GM12878 (cell line): ENCODE results near the gene ARHGEF7. TPM values are rescaled to one million over a fixed set of nuclear protein-coding genes. Genes with fewer than 3 reads are reported as not detected.

Experiments
- ATAC-seq: fragments of 200-7000 bp; cut with Tn5 transposase; 3 replicates; pipeline ENCODE4 v1.9.1; 2020; ENCODE audit warnings: mild to moderate bottlenecking, moderate library complexity
- BruUV-seq: library from RNA; stranded (reverse); fragments of 400-500 nt; replicated peaks from 2 replicates; lab custom pipeline; 2021; lab: Mats Ljungman, UMichigan
- CTCF ChIA-PET: fragments of 300-600 bp; sonication (Branson Sonifier 250); formaldehyde crosslinking; extraction: SDS; loops from one replicate; lab custom pipeline; 2021; ENCODE audit warnings: inconsistent platforms; lab: Yijun Ruan, JAX
- POLR2A ChIA-PET: fragments of 350-600 bp; formaldehyde crosslinking; extraction: SDS; loops from one replicate; lab custom pipeline; 2021; ENCODE audit warnings: inconsistent platforms; lab: Charles Lee
- RAD21 ChIA-PET: fragments of 300-600 bp; sonication (Branson Sonifier 250); formaldehyde crosslinking; loops from one replicate; lab custom pipeline; 2023; ENCODE audit warnings: antibody characterized with exemption; ENCODE audit not compliant: unreplicated experiment; lab: Charles Lee
- SMC1A ChIA-PET: fragments of 300-600 bp; sonication (Branson Sonifier 250); formaldehyde crosslinking; loops from one replicate; lab custom pipeline; 2023; ENCODE audit not compliant: unreplicated experiment, uncharacterized antibody; lab: Charles Lee
- DNase-seq: peaks from one replicate; pipeline ENCODE4 v3.0.0-alpha.2; 2011; ENCODE audit warnings: low read depth, low spot score
- FAIRE-seq: peaks from 3 replicates; lab custom pipeline; 2011; peaks lifted over from hg19 to GRCh38; lab: Jason Lieb, UNC
- H2AFZ ChIP-seq: 2 replicates; pipeline ENCODE4 v1.6.0; 2011; ENCODE audit warnings: low read depth, low read length, control low read depth; ENCODE audit not compliant: control insufficient read depth
- H3K27ac ChIP-seq: 2 replicates; pipeline ENCODE4 v1.5.1; 2011; ENCODE audit warnings: control low read depth; ENCODE audit not compliant: control insufficient read depth, insufficient read depth
- H3K27me3 ChIP-seq, 2 experiments: replicated peaks in 1 of 2; 2 replicates each; pipeline versions ENCODE4 v1.6.0 to v1.6.1; 2011; ENCODE audit warnings: low read length in 1 of 2; ENCODE audit not compliant: control insufficient read depth in 2 of 2, insufficient read depth in 2 of 2
- H3K36me3 ChIP-seq, 2 experiments: 2 replicates each; pipeline ENCODE4 v1.5.1; 2011; ENCODE audit warnings: low read length in 1 of 2; ENCODE audit not compliant: control insufficient read depth in 2 of 2, insufficient read depth in 2 of 2
- H3K4me1 ChIP-seq: 2 replicates; pipeline ENCODE4 v1.6.1; 2011; ENCODE audit warnings: mild to moderate bottlenecking, low read length, moderate library complexity, mixed read lengths; ENCODE audit not compliant: control insufficient read depth, insufficient read depth
- H3K4me2 ChIP-seq: 2 replicates; pipeline ENCODE4 v1.6.0; 2011; ENCODE audit warnings: control low read depth; ENCODE audit not compliant: control insufficient read depth, insufficient read depth
- H3K4me3 ChIP-seq: fragments of 200-600 bp; sonication (generic); 2 replicates; pipeline ENCODE4 v1.5.1; 2016
- H3K79me2 ChIP-seq: 2 replicates; pipeline ENCODE4 v1.6.0; 2011; ENCODE audit warnings: low read length; ENCODE audit not compliant: control insufficient read depth, insufficient read depth
- H3K9ac ChIP-seq: 2 replicates; pipeline ENCODE4 v1.8.0; 2011; ENCODE audit warnings: low read length, control low read depth, mixed read lengths; ENCODE audit not compliant: control insufficient read depth, insufficient read depth
- H3K9me3 ChIP-seq: replicated peaks from 3 replicates; pipeline ENCODE4 v1.5.1; 2011; ENCODE audit warnings: mild to moderate bottlenecking, low read length; ENCODE audit not compliant: control insufficient read depth, insufficient read depth
- H4K20me1 ChIP-seq: 2 replicates; pipeline ENCODE4 v1.6.0; 2011; ENCODE audit not compliant: control insufficient read depth, insufficient read depth
- E2F8 ChIP-seq: fragments of 450-650 bp; IDR thresholded peaks from 2 replicates; pipeline ENCODE4 v1.6.1; 2018; ENCODE audit warnings: mild to moderate bottlenecking, low read depth, moderate library complexity; ENCODE audit not compliant: partially characterized antibody
- GABPA ChIP-seq: IDR thresholded peaks from 2 replicates; pipeline ENCODE4 v1.6.1; 2014; ENCODE audit warnings: antibody characterized with exemption, low read depth, mild to moderate bottlenecking, inconsistent platforms
- MEF2B ChIP-seq: fragments of 450-650 bp; IDR thresholded peaks from 2 replicates; pipeline ENCODE4 v1.6.1; 2018; ENCODE audit warnings: mild to moderate bottlenecking, moderate library complexity; ENCODE audit not compliant: partially characterized antibody, poor library complexity, severe bottlenecking
- MYB ChIP-seq: fragments of 150-350 bp; IDR thresholded peaks from 2 replicates; pipeline ENCODE4 v1.6.1; 2014; ENCODE audit warnings: mild to moderate bottlenecking, low read depth, low read length, borderline replicate concordance
- SMC3 ChIP-seq: IDR thresholded peaks from 2 replicates; pipeline ENCODE4 v1.6.1; 2011; ENCODE audit warnings: low read length, improper control_type of control experiment, borderline replicate concordance
- SP1 ChIP-seq: IDR thresholded peaks from one replicate; pipeline ENCODE4 v1.6.1; 2011; ENCODE audit warnings: low read depth, low read length
- ZBTB11 ChIP-seq: fragments of 450-650 bp; formaldehyde crosslinking; IDR thresholded peaks from 2 replicates; pipeline ENCODE4 v1.5.0; 2022; ENCODE audit warnings: mild to moderate bottlenecking, missing genetic modification characterization
- ZBTB4 ChIP-seq: fragments of 450-650 bp; formaldehyde crosslinking; IDR thresholded peaks from 2 replicates; pipeline ENCODE4 v1.4.0; 2022; ENCODE audit warnings: mild to moderate bottlenecking, moderate library complexity
- ZBTB40 ChIP-seq: fragments of 450-650 bp; IDR thresholded peaks from 2 replicates; pipeline ENCODE4 v1.6.1; 2016; ENCODE audit warnings: mild to moderate bottlenecking, moderate library complexity, borderline replicate concordance
- WGBS: methylation state at CpG from one replicate; pipeline ENCODE4 v1.1.6; 2016; ENCODE audit warnings: low lambda C conversion rate; ENCODE audit not compliant: insufficient replicate concordance, insufficient coverage; ENCODE audit errors: missing lambda C conversion rate; 5-methylcytosine and 5-hydroxymethylcytosine counted together
- in situ Hi-C: fragments of 300-500 bp; cut with MboI; formaldehyde crosslinking; loops from 9 replicates; pipeline ENCODE4 v1.14.3; 2018; ENCODE audit warnings: mixed read lengths
- intact Hi-C: fragments of 100-400 bp; cut with micrococcal nuclease; formaldehyde crosslinking; loops from one replicate; pipeline ENCODE4 v1.14.2; 2022; ENCODE audit not compliant: unreplicated experiment
- polyA plus RNA-seq, 11 experiments: library from polyadenylated mRNA; depleted of rRNA in 4 of 11; unstranded in 6 of 11; stranded (reverse) in 5 of 11; fragments of >200 nt; fragmentation: Nextera tagmentation in 4 of 11; fragmentation: Illumina TruSeq in 1 of 11; extraction: Ambion mirVana in 4 of 11; extraction: Trizol in 1 of 11; gene quantifications; 1 replicate in 1 of 11; 2 replicates in 10 of 11; pipeline versions ENCODE4 v1.2.1 to v1.2.3, GENCODE V29; 2011 to 2016; ENCODE audit warnings: inconsistent platforms in 2 of 11, missing spikeins in 2 of 11, low read depth in 1 of 11
- total RNA-seq, 4 experiments: library from RNA; depleted of rRNA in 3 of 4; stranded (reverse); fragments of >200 nt in 3 of 4; fragmentation: Illumina TruSeq in 1 of 4; extraction: Trizol in 1 of 4; gene quantifications; 2 replicates each; pipeline versions ENCODE4 v1.2.1 to v1.2.3, GENCODE V29; 2013 to 2021

Gene ARHGEF7
- total and polyA plus RNA-seq, 10 of the 15 experiments (the other 5 are each of a cell fraction or from before 2014, with no cell fraction given), result 4.7 to 65.5 (median 36.6) TPM

GRCh38 chr13:111247552-111247951 lies 132.4 kb downstream of the ARHGEF7 start:
- Histone ChIP-seq H3K4me3 (no peak overlapping the region), H3K4me1 (no peaks in the 10 kb centered on the region), H3K9ac (no peak overlapping the region), H3K36me3 (peaks cover 11 to 42% of the 10 kb centered on the region in 2 experiments), H3K79me2 (no peaks in the 10 kb centered on the region; the same call in 1 of the 2 replicates), H3K27ac (no peak overlapping the region), H3K4me2 (no peak overlapping the region), H3K9me3 (no peaks in the 10 kb centered on the region; the same call in 2 of the 3 replicates), H2AFZ (no peak overlapping the region), H3K27me3 (no peaks in the 10 kb centered on the region), H4K20me1 (no peaks in the 10 kb centered on the region)
- intact Hi-C loops (no loop called here), in situ Hi-C loops (no loop called here)
- POLR2A ChIA-PET, result no interaction called here
- no peak for ATAC-seq
- no TSS peak for BruUV-seq
- SMC1A ChIA-PET, result interaction anchor here (0.7 to 1.5 kb wide), 2 partner anchors 21 to 28 kb away, joined by 3 read pairs; no protein-coding TSS in a partner anchor
- CTCF ChIA-PET, result interaction anchor here (1.2 kb wide), 2 partner anchors 23 to 31 kb away, joined by 3 to 4 read pairs; no protein-coding TSS in a partner anchor
- no peak for FAIRE-seq
- RAD21 ChIA-PET, result no interaction called here
- over 99% methylated on average over 7 of the region's 7 CpGs for WGBS
- DNase-seq, result no peak
- TF ChIP-seq GABPA, result no peak
- no peak for TF ChIP-seq SMC3
- TF ChIP-seq SP1, result no peak
- no peak for TF ChIP-seq ZBTB11 (CRISPR knock-in tag)
- TF ChIP-seq E2F8, result no peak
- no peak for TF ChIP-seq ZBTB40
- TF ChIP-seq ZBTB4 (CRISPR knock-in tag), result no peak
- no peak for TF ChIP-seq MYB
- no peak for TF ChIP-seq MEF2B
